Measurements from ENCODE around the gene PSMC6. TPM values are rescaled to one million over a fixed set of nuclear protein-coding genes. Genes with fewer than 3 reads are reported as not detected.

Gene PSMC6
- total and polyA plus RNA-seq, 2 of the 13 experiments (the other 11 are each of a cell fraction or from before 2014, with no cell fraction given), result 90.0 to 210 TPM

DNA sequence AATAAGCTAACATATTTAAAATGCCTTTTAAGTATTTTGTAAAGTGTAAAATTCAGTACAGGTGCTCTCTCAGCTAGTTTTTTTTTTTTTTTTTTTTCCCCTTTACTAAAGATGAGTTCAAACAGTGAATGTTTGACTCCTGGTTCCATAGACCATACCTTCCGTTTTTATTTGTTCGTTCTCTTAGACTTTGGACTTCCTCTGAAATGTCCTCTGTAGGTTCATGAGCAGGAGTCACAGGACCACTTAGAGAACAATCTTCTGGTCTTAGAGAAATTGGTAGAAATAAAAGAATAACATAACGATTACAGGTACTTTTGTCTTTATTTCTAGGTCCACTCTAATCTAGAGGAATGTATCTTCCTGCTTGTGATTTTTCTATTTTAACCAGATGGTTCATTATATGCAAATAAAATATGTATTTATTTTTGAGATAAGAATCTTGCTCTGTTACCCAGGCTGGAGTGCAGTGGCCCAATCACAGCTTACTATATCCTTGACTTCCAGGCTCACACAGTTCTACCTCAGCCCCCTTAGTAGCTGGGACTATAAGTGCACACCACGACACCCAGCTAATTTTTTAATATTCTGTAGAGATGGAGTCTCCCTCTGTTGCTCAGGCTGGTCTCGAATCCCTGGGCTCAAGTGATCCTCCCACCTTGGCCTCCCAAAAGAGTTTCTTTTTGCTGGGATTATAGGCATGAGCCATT is 48.8 kb downstream of the PSMC6 start (continued):
- TF ChIP-seq ZNF879 (CRISPR knock-in tag; IDR thresholded peaks at IDR 0.05), result no peak
- TF ChIP-seq NFE2 (CRISPR knock-in tag; IDR thresholded peaks at IDR 0.05), result no peak
- TF ChIP-seq FOXJ3 (CRISPR knock-in tag; IDR thresholded peaks at IDR 0.05; ENCODE audit: borderline replicate concordance), result peak; percentile 26; the same call in 1 of the 2 replicates
- TF ChIP-seq BCL6 (CRISPR knock-in tag; IDR thresholded peaks at IDR 0.05), result peak; percentile 18; the same call in 1 of the 2 replicates
- TF ChIP-seq, protein P1, sequence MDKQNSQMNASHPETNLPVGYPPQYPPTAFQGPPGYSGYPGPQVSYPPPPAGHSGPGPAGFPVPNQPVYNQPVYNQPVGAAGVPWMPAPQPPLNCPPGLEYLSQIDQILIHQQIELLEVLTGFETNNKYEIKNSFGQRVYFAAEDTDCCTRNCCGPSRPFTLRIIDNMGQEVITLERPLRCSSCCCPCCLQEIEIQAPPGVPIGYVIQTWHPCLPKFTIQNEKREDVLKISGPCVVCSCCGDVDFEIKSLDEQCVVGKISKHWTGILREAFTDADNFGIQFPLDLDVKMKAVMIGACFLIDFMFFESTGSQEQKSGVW (CRISPR knock-in tag; IDR thresholded peaks at IDR 0.05; ENCODE audit: borderline replicate concordance), result no peak
- no peak for TF ChIP-seq SIN3A (IDR thresholded peaks at IDR 0.05; ENCODE audit: borderline replicate concordance, low read depth, low read length)
- TF ChIP-seq, protein P2, sequence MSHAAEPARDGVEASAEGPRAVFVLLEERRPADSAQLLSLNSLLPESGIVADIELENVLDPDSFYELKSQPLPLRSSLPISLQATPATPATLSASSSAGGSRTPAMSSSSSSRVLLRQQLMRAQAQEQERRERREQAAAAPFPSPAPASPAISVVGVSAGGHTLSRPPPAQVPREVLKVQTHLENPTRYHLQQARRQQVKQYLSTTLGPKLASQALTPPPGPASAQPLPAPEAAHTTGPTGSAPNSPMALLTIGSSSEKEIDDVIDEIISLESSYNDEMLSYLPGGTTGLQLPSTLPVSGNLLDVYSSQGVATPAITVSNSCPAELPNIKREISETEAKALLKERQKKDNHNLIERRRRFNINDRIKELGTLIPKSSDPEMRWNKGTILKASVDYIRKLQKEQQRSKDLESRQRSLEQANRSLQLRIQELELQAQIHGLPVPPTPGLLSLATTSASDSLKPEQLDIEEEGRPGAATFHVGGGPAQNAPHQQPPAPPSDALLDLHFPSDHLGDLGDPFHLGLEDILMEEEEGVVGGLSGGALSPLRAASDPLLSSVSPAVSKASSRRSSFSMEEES (CRISPR knock-in tag; IDR thresholded peaks at IDR 0.05), result peak; percentile 85
- no peak for TF ChIP-seq SPEN (CRISPR knock-in tag; IDR thresholded peaks at IDR 0.05; ENCODE audit: low read depth)
- peak; percentile 51 for TF ChIP-seq SAP130 (CRISPR knock-in tag; IDR thresholded peaks at IDR 0.05; ENCODE audit: low read depth)
- TF ChIP-seq ZFX (CRISPR knock-in tag; IDR thresholded peaks at IDR 0.05; ENCODE audit: low read depth), result no peak
- peak; percentile 58; the same call in 1 of the 2 replicates for TF ChIP-seq RXRB (CRISPR knock-in tag; IDR thresholded peaks at IDR 0.05; ENCODE audit: borderline replicate concordance)
- TF ChIP-seq REPIN1 (CRISPR knock-in tag; IDR thresholded peaks at IDR 0.05; ENCODE audit: borderline replicate concordance, low read depth), result no peak
- peak; percentile 78 for TF ChIP-seq HNF4G (IDR thresholded peaks at IDR 0.05; ENCODE audit: borderline replicate concordance, low read depth, low read length)
- no peak for TF ChIP-seq HNF4G (CRISPR knock-in tag; IDR thresholded peaks at IDR 0.05; ENCODE audit: borderline replicate concordance, low read depth)
- TF ChIP-seq GATAD2A (CRISPR knock-in tag; IDR thresholded peaks at IDR 0.05), result peak; percentile 75
- TF ChIP-seq HOXA3 (CRISPR knock-in tag; IDR thresholded peaks at IDR 0.05), result no peak
- TF ChIP-seq NFIC (IDR thresholded peaks at IDR 0.05; ENCODE audit: low read length), result peak; percentile 56; the same call in 1 of the 2 replicates
- TF ChIP-seq CREB1 (IDR thresholded peaks at IDR 0.05), result no peak
- 0 out of 2 replicates have a peak, but pooled peaks have one; percentile 30 for TF ChIP-seq CREB1 (CRISPR knock-in tag; IDR thresholded peaks at IDR 0.05)
- TF ChIP-seq HNF4A (CRISPR knock-in tag; IDR thresholded peaks at IDR 0.05), result peak; percentile 91
- TF ChIP-seq FOXP1 (IDR thresholded peaks at IDR 0.05), result no peak
- 0 out of 2 replicates have a peak, but pooled peaks have one; percentile 33 for TF ChIP-seq FOXP1 (CRISPR knock-in tag; IDR thresholded peaks at IDR 0.05)
- no peak for TF ChIP-seq TBX2 (CRISPR knock-in tag; IDR thresholded peaks at IDR 0.05; ENCODE audit: borderline replicate concordance)
- peak; percentile 72; the same call in 1 of the 2 replicates for TF ChIP-seq ETV5 (CRISPR knock-in tag; IDR thresholded peaks at IDR 0.05; ENCODE audit: borderline replicate concordance)
- TF ChIP-seq HMG20A (CRISPR knock-in tag; IDR thresholded peaks at IDR 0.05; ENCODE audit: borderline replicate concordance), result peak; percentile 62
- TF ChIP-seq, protein P3, sequence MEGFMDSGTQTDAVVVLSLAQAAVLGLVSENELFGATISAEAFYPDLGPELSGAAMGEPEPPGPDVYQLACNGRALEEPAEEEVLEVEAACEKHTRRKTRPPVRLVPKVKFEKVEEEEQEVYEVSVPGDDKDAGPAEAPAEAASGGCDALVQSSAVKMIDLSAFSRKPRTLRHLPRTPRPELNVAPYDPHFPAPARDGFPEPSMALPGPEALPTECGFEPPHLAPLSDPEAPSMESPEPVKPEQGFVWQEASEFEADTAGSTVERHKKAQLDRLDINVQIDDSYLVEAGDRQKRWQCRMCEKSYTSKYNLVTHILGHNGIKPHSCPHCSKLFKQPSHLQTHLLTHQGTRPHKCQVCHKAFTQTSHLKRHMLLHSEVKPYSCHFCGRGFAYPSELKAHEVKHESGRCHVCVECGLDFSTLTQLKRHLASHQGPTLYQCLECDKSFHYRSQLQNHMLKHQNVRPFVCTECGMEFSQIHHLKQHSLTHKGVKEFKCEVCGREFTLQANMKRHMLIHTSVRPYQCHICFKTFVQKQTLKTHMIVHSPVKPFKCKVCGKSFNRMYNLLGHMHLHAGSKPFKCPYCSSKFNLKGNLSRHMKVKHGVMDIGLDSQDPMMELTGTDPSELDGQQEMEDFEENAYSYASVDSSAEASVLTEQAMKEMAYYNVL (CRISPR knock-in tag; IDR thresholded peaks at IDR 0.05; ENCODE audit: borderline replicate concordance), result 0 out of 2 replicates have a peak, but pooled peaks have one; percentile 19
- no peak for TF ChIP-seq ZNF577 (CRISPR knock-in tag; IDR thresholded peaks at IDR 0.05; ENCODE audit: borderline replicate concordance, low read depth)
- TF ChIP-seq, protein P4, sequence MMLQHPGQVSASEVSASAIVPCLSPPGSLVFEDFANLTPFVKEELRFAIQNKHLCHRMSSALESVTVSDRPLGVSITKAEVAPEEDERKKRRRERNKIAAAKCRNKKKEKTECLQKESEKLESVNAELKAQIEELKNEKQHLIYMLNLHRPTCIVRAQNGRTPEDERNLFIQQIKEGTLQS (CRISPR knock-in tag; IDR thresholded peaks at IDR 0.05), result no peak

Data from HepG2 (cell line).